Pancreas (tissue), 10 donors: ENCODE measurements around the gene GFI1. TPM values are rescaled to one million over a fixed set of nuclear protein-coding genes. Genes with fewer than 3 reads are reported as not detected.

Source experiments
- ATAC-seq, 4 donors: fragments of 200-7000 bp; cut with Tn5 transposase; one replicate each; pipeline versions ENCODE4 v1.8.0 to v1.9.1; 2020; ENCODE audit warnings: mild to moderate bottlenecking in 4 of 4, moderate library complexity in 4 of 4
- DNase-seq, 6 donors: peaks; one replicate each; pipeline ENCODE4 v3.0.0-alpha.2; 2020
- FAIRE-seq: peaks from 2 replicates; lab custom pipeline; 2012; peaks lifted over from hg19 to GRCh38; lab: Jason Lieb, UNC
- H3K27ac ChIP-seq, 4 donors: fragments of 200-600 bp; sonication (generic); 1 replicate in 3 of 4; 2 replicates in 1 of 4; pipeline versions ENCODE4 v1.5.0 to v1.8.0; 2020
- H3K27me3 ChIP-seq, 4 donors: fragments of 200-600 bp; one replicate each; pipeline ENCODE4 v1.8.0; 2021
- H3K36me3 ChIP-seq, 3 donors: fragments of 200-600 bp; sonication (generic) in 1 of 3; one replicate each; pipeline versions ENCODE4 v1.5.0 to v1.8.0; 2020 to 2021
- H3K4me1 ChIP-seq, 3 donors: fragments of 200-600 bp; one replicate each; pipeline ENCODE4 v1.8.0; 2021
- H3K4me3 ChIP-seq, 4 donors: fragments of 200-600 bp; sonication (generic) in 2 of 4; one replicate each; pipeline versions ENCODE4 v1.5.0 to v1.8.0; 2020 to 2021
- H3K9me3 ChIP-seq, 4 donors: fragments of 200-600 bp; one replicate each; pipeline ENCODE4 v1.8.0; 2021
- CTCF ChIP-seq, 4 donors: fragments of 200-600 bp; sonication (generic) in 3 of 4; IDR thresholded peaks; one replicate each; pipeline versions ENCODE4 v1.5.0 to v1.8.0; 2021; ENCODE audit warnings: antibody characterized with exemption in 4 of 4
- WGBS, 2 donors: extraction: QIAGEN DNeasy Blood & Tissue Kit; methylation state at CpG; one replicate each; pipeline ENCODE4 v1.1.7; 2013; 5-methylcytosine and 5-hydroxymethylcytosine counted together
- intact Hi-C, 3 donors: fragments of 100-400 bp; cut with DNase I; formaldehyde crosslinking; loops; one replicate each; pipeline versions ENCODE4 v1.11.1 to v1.14.2; 2022
- polyA plus RNA-seq, 2 donors: library from polyadenylated mRNA; stranded (reverse); fragments of 200-250 nt; gene quantifications; one replicate each; pipeline ENCODE4 v1.2.3, GENCODE V29; 2013
- total RNA-seq, 6 donors: library from RNA; stranded (reverse); fragmentation: NEBNext Ultra II Directional in 4 of 6; extraction: Animal tissue kit (Norgen Biotek cat#: 25700) in 4 of 6; gene quantifications; one replicate each; pipeline versions ENCODE4 v1.2.1 to v1.2.4, GENCODE V29; 2021 to 2023
- donor health status: healthy with polysubstance abuse.
- donor health status: DM: no; HTN: no; CAD: no; lungs with moderate emphysema.
- donor health status: DM: no; HTN: no; CAD: no.
- donor health status: control.
- donor health status: control.
- donor health status: Bipolar disorder and iron deficiency.
- donor health status: DM: yes; HTN: yes; CAD: no.
- donor health status: DM: no; HTN: no; CAD: no.
- donor health status: DM: no; HTN: no; CAD: no.
- donor health status: DM: yes; HTN: yes; CAD: no.

Gene GFI1
- total and polyA plus RNA-seq, 8 donors: 5.2 to 7.4 (median 6.0) TPM

- H3K4me3 ChIP-seq: no peak overlapping the region
- no peak for TF ChIP-seq CTCF (IDR thresholded peaks at IDR 0.05)
- WGBS, 2 donors: 72 to 74% methylated on average over 59 of the region's 59 CpGs
- no peaks in the 10 kb centered on the region for H3K36me3 ChIP-seq
- peaks cover 0 to 5% (median 0%) of the 10 kb centered on the region in 3 donors for H3K4me1 ChIP-seq
- no peak overlapping the region for H3K27ac ChIP-seq
- DNase-seq (peak in 2 of 6 donors; percentile 54 to 71), FAIRE-seq (no peak), ATAC-seq (no peak)
- no peaks in the 10 kb centered on the region for H3K9me3 ChIP-seq
- no peaks in the 10 kb centered on the region for H3K27me3 ChIP-seq
- intact Hi-C loops: no loop called here
Measured at GRCh38 chr1:92480200-92480812, 6.4 kb downstream of the GFI1 start.

GRCh38 chr1:92479587-92479986, 7.1 kb downstream of the GFI1 start:
- ATAC-seq (no peak), DNase-seq (no peak), FAIRE-seq (no peak)
- no peak for TF ChIP-seq CTCF (IDR thresholded peaks at IDR 0.05)
- H3K36me3 ChIP-seq: no peaks in the 10 kb centered on the region
- 93 to 96% methylated on average over 9 of the region's 9 CpGs for WGBS, 2 donors
- no peak overlapping the region for H3K27ac ChIP-seq
- H3K9me3 ChIP-seq: no peaks in the 10 kb centered on the region
- no peaks in the 10 kb centered on the region for H3K27me3 ChIP-seq
- no peak overlapping the region for H3K4me3 ChIP-seq
- intact Hi-C loops: no loop called here
- peaks cover 0 to 5% (median 0%) of the 10 kb centered on the region in 3 donors for H3K4me1 ChIP-seq

- 93 to 95% methylated on average over 3 of the region's 3 CpGs for WGBS, 2 donors
- DNase-seq: no peak
- intact Hi-C loops: no loop called here
- no peak for FAIRE-seq
- TF ChIP-seq CTCF (IDR thresholded peaks at IDR 0.05): no peak
- Histone ChIP-seq H3K27ac (no peak overlapping the region), H3K27me3 (no peaks in the 10 kb centered on the region), H3K4me3 (no peak overlapping the region), H3K9me3 (no peaks in the 10 kb centered on the region), H3K4me1 (peaks cover 0 to 5% (median 0%) of the 10 kb centered on the region in 3 donors), H3K36me3 (no peaks in the 10 kb centered on the region)
- no peak for ATAC-seq
Measured at GRCh38 chr1:92478393-92478792, 8.3 kb downstream of the GFI1 start.

- intact Hi-C loops: no loop called here
- TF ChIP-seq CTCF (IDR thresholded peaks at IDR 0.05): no peak
- no peaks in the 10 kb centered on the region for H3K36me3 ChIP-seq
- ATAC-seq (no peak), DNase-seq (peak in 1 of 6 donors; percentile 46), FAIRE-seq (no peak)
- 77% methylated on average over 12 of the region's 12 CpGs for WGBS, 2 donors
- no peaks in the 10 kb centered on the region for H3K27me3 ChIP-seq
- H3K27ac ChIP-seq: no peak overlapping the region
- H3K9me3 ChIP-seq: no peaks in the 10 kb centered on the region
- no peaks in the 10 kb centered on the region for H3K4me1 ChIP-seq
- H3K4me3 ChIP-seq: no peak overlapping the region
Measured at GRCh38 chr1:92476071-92476631, 10.6 kb downstream of the GFI1 start.

GRCh38 chr1:92475029-92475428, 11.7 kb downstream of the GFI1 start:
- Histone ChIP-seq H3K4me1 (no peaks in the 10 kb centered on the region), H3K27me3 (no peaks in the 10 kb centered on the region), H3K27ac (no peak overlapping the region), H3K9me3 (no peaks in the 10 kb centered on the region), H3K36me3 (no peaks in the 10 kb centered on the region), H3K4me3 (no peak overlapping the region)
- 85 to 93% methylated on average over 3 of the region's 3 CpGs for WGBS, 2 donors
- DNase-seq (no peak), FAIRE-seq (no peak), ATAC-seq (no peak)
- TF ChIP-seq CTCF (IDR thresholded peaks at IDR 0.05): no peak
- intact Hi-C loops: no loop called here
